ENCODE data around the gene HLA-DRB1.

The HLA-DRB1 gene

GRCh38 chr6:32576250-32576649 lies 13.4 kb downstream of the HLA-DRB1 start:
- no peaks in the 10 kb centered on the region for H3K9me3 ChIP-seq (ENCODE audit: insufficient read depth, low read length)
- TF ChIP-seq SUZ12 (IDR thresholded peaks at IDR 0.05; ENCODE audit: extremely low read depth, insufficient read depth, insufficient read length) = no peak
- TF ChIP-seq ZNF274 (IDR thresholded peaks at IDR 0.05; ENCODE audit: low read depth, low read length) = no peak
- no peak for TF ChIP-seq YY1 (IDR thresholded peaks at IDR 0.05; ENCODE audit: insufficient read depth, insufficient read length)
- no peak overlapping the region for H3K9ac ChIP-seq (ENCODE audit: insufficient read length, low read depth)
- H3K27me3 ChIP-seq (ENCODE audit: insufficient read depth, insufficient read length) = no peaks in the 10 kb centered on the region
- no peaks in the 10 kb centered on the region for H3K4me1 ChIP-seq (ENCODE audit: insufficient read depth, insufficient read length)
- no peak overlapping the region for H3K4me3 ChIP-seq (ENCODE audit: insufficient read length, low read depth)
- no peak for DNase-seq (ENCODE audit: low read depth, low spot score)
- H3K36me3 ChIP-seq (ENCODE audit: insufficient read depth, insufficient read length, low read length) = no peaks in the 10 kb centered on the region

- no peaks in the 10 kb centered on the region for H3K9me3 ChIP-seq (ENCODE audit: insufficient read depth, low read length)
- H3K4me1 ChIP-seq (ENCODE audit: insufficient read depth, insufficient read length) = no peaks in the 10 kb centered on the region
- H3K27me3 ChIP-seq (ENCODE audit: insufficient read depth, insufficient read length) = no peaks in the 10 kb centered on the region
- no peak for DNase-seq (ENCODE audit: low read depth, low spot score)
- H3K4me3 ChIP-seq (ENCODE audit: insufficient read length, low read depth) = no peak overlapping the region
- H3K36me3 ChIP-seq (ENCODE audit: insufficient read depth, insufficient read length, low read length) = no peaks in the 10 kb centered on the region
- TF ChIP-seq YY1 (IDR thresholded peaks at IDR 0.05; ENCODE audit: insufficient read depth, insufficient read length) = no peak
- H3K9ac ChIP-seq (ENCODE audit: insufficient read length, low read depth) = no peak overlapping the region
Observed at GRCh38 chr6:32570363-32570905, 19.2 kb downstream of the HLA-DRB1 start.

- Histone ChIP-seq H3K27me3 (ENCODE audit: insufficient read depth, insufficient read length) (no peaks in the 10 kb centered on the region), H3K9me3 (ENCODE audit: insufficient read depth, low read length) (no peaks in the 10 kb centered on the region), H3K9ac (ENCODE audit: insufficient read length, low read depth) (no peak overlapping the region), H3K36me3 (ENCODE audit: insufficient read depth, insufficient read length, low read length) (no peaks in the 10 kb centered on the region), H3K4me1 (ENCODE audit: insufficient read depth, insufficient read length) (no peaks in the 10 kb centered on the region), H3K4me3 (ENCODE audit: insufficient read length, low read depth) (no peak overlapping the region)
- no peak for TF ChIP-seq SUZ12 (IDR thresholded peaks at IDR 0.05; ENCODE audit: extremely low read depth, insufficient read depth, insufficient read length)
- no peak for TF ChIP-seq YY1 (IDR thresholded peaks at IDR 0.05; ENCODE audit: insufficient read depth, insufficient read length)
- TF ChIP-seq ZNF274 (IDR thresholded peaks at IDR 0.05; ENCODE audit: low read depth, low read length) = no peak
- DNase-seq (ENCODE audit: low read depth, low spot score) = no peak
Observed at GRCh38 chr6:32568561-32568960, 21.1 kb downstream of the HLA-DRB1 start.

- no peaks in the 10 kb centered on the region for H3K27me3 ChIP-seq (ENCODE audit: insufficient read depth, insufficient read length)
- H3K4me3 ChIP-seq (ENCODE audit: insufficient read length, low read depth) = no peak overlapping the region
- H3K36me3 ChIP-seq (ENCODE audit: insufficient read depth, insufficient read length, low read length) = no peaks in the 10 kb centered on the region
- no peaks in the 10 kb centered on the region for H3K9me3 ChIP-seq (ENCODE audit: insufficient read depth, low read length)
- no peak for DNase-seq (ENCODE audit: low read depth, low spot score)
- H3K4me1 ChIP-seq (ENCODE audit: insufficient read depth, insufficient read length) = no peaks in the 10 kb centered on the region
- H3K9ac ChIP-seq (ENCODE audit: insufficient read length, low read depth) = no peak overlapping the region
- TF ChIP-seq YY1 (IDR thresholded peaks at IDR 0.05; ENCODE audit: insufficient read depth, insufficient read length) (no peak), SUZ12 (IDR thresholded peaks at IDR 0.05; ENCODE audit: extremely low read depth, insufficient read depth, insufficient read length) (no peak), ZNF274 (IDR thresholded peaks at IDR 0.05; ENCODE audit: low read depth, low read length) (no peak)
Observed at GRCh38 chr6:32566957-32567356, 22.7 kb downstream of the HLA-DRB1 start.

DNA sequence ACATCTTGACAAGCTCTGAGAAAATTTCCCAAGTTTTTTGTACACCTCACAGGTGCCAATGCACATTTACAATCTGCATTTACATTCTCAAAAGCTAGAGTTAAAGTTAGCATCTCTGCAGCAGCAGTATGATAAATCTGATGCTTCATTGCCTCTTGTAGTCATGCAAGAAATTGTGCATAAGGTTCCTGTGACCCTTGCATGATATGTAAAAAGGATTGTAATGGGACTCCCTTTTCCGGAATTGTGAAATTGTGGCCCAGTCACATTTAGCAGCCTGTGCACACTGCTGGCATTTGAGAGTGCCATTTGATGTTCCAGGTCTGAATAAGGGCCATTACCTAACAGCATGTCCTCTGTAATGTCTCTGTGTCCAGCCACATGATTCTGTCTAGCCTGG lies 24.1 kb downstream of the HLA-DRB1 start:
- H3K4me1 ChIP-seq (ENCODE audit: insufficient read depth, insufficient read length) = no peaks in the 10 kb centered on the region
- no peak overlapping the region for H3K9ac ChIP-seq (ENCODE audit: insufficient read length, low read depth)
- no peaks in the 10 kb centered on the region for H3K9me3 ChIP-seq (ENCODE audit: insufficient read depth, low read length)
- no peaks in the 10 kb centered on the region for H3K36me3 ChIP-seq (ENCODE audit: insufficient read depth, insufficient read length, low read length)
- H3K27me3 ChIP-seq (ENCODE audit: insufficient read depth, insufficient read length) = no peaks in the 10 kb centered on the region
- no peak for DNase-seq (ENCODE audit: low read depth, low spot score)
- TF ChIP-seq YY1 (IDR thresholded peaks at IDR 0.05; ENCODE audit: insufficient read depth, insufficient read length) = no peak
- TF ChIP-seq SUZ12 (IDR thresholded peaks at IDR 0.05; ENCODE audit: extremely low read depth, insufficient read depth, insufficient read length) = no peak
- TF ChIP-seq ZNF274 (IDR thresholded peaks at IDR 0.05; ENCODE audit: low read depth, low read length) = no peak
- H3K4me3 ChIP-seq (ENCODE audit: insufficient read length, low read depth) = no peak overlapping the region

- DNase-seq (ENCODE audit: low read depth, low spot score) = no peak
- Histone ChIP-seq H3K36me3 (ENCODE audit: insufficient read depth, insufficient read length, low read length) (no peaks in the 10 kb centered on the region), H3K9ac (ENCODE audit: insufficient read length, low read depth) (no peak overlapping the region), H3K27me3 (ENCODE audit: insufficient read depth, insufficient read length) (no peaks in the 10 kb centered on the region), H3K4me1 (ENCODE audit: insufficient read depth, insufficient read length) (no peaks in the 10 kb centered on the region), H3K4me3 (ENCODE audit: insufficient read length, low read depth) (no peak overlapping the region), H3K9me3 (ENCODE audit: insufficient read depth, low read length) (no peaks in the 10 kb centered on the region)
- TF ChIP-seq SUZ12 (IDR thresholded peaks at IDR 0.05; ENCODE audit: extremely low read depth, insufficient read depth, insufficient read length) (no peak), ZNF274 (IDR thresholded peaks at IDR 0.05; ENCODE audit: low read depth, low read length) (no peak), YY1 (IDR thresholded peaks at IDR 0.05; ENCODE audit: insufficient read depth, insufficient read length) (no peak)
Observed at GRCh38 chr6:32562940-32563339, 26.7 kb downstream of the HLA-DRB1 start.

GRCh38 chr6:32559747-32560146 lies 29.9 kb downstream of the HLA-DRB1 start:
- H3K4me3 ChIP-seq (ENCODE audit: insufficient read length, low read depth) = no peak overlapping the region

More at GRCh38 chr6:32559747-32560146, 29.9 kb downstream of the HLA-DRB1 start:
- TF ChIP-seq SUZ12 (IDR thresholded peaks at IDR 0.05; ENCODE audit: extremely low read depth, insufficient read depth, insufficient read length) = no peak
- no peak for TF ChIP-seq ZNF274 (IDR thresholded peaks at IDR 0.05; ENCODE audit: low read depth, low read length)
- Histone ChIP-seq H3K27me3 (ENCODE audit: insufficient read depth, insufficient read length) (no peaks in the 10 kb centered on the region), H3K9ac (ENCODE audit: insufficient read length, low read depth) (no peak overlapping the region), H3K4me1 (ENCODE audit: insufficient read depth, insufficient read length) (no peaks in the 10 kb centered on the region), H3K36me3 (ENCODE audit: insufficient read depth, insufficient read length, low read length) (no peaks in the 10 kb centered on the region), H3K9me3 (ENCODE audit: insufficient read depth, low read length) (no peaks in the 10 kb centered on the region)
- no peak for DNase-seq (ENCODE audit: low read depth, low spot score)
